Natural killer cell treated with Interleukin-12 subunit alpha and Interleukin-12 subunit beta and Interleukin-15 and Interleukin-18, amount 100 ng/mL, for 72 hours (primary cell): ENCODE measurements around the gene TLCD2. TPM values are rescaled to one million over a fixed set of nuclear protein-coding genes. Genes with fewer than 3 reads are reported as not detected.
"Not testable (repeated sequence)": the region's sequence is repeated elsewhere in the genome, so short reads cannot be mapped to it uniquely, and the experiment has no call there.

ENCODE experiments used
- ATAC-seq, 2 donors: fragments of 150-1000 bp; cut with Tn5 transposase in 1 of 2; sonication (Bioruptor Pico), chemical (Tn5 transposase) in 1 of 2; 2 replicates each; pipeline ENCODE4 v1.10.0; 2021
- DNase-seq: peaks from one replicate; pipeline ENCODE4 v3.0.0; 2022; ENCODE audit warnings: low spot score
- H3K27ac Mint-ChIP-seq, 2 donors: 1 replicate in 1 of 2; 2 replicates in 1 of 2; pipeline ENCODE4 v1.8.0; 2022; ENCODE audit warnings: mixed read lengths in 2 of 2, mild to moderate bottlenecking in 1 of 2, moderate library complexity in 1 of 2
- H3K27me3 Mint-ChIP-seq, 2 donors: 1 replicate in 1 of 2; 2 replicates in 1 of 2; pipeline ENCODE4 v1.8.0; 2022; ENCODE audit warnings: mixed read lengths in 2 of 2
- H3K36me3 Mint-ChIP-seq: one replicate; pipeline ENCODE4 v1.8.0; 2022; ENCODE audit warnings: mixed read lengths
- H3K4me1 Mint-ChIP-seq, 2 donors: 1 replicate in 1 of 2; 2 replicates in 1 of 2; pipeline ENCODE4 v1.8.0; 2022; ENCODE audit warnings: low read depth in 2 of 2, mixed read lengths in 2 of 2, mild to moderate bottlenecking in 1 of 2
- H3K4me3 Mint-ChIP-seq: one replicate; pipeline ENCODE4 v1.8.0; 2022; ENCODE audit warnings: mixed read lengths
- H3K9me3 Mint-ChIP-seq: 2 replicates; pipeline ENCODE4 v1.8.0; 2022; ENCODE audit warnings: mixed read lengths
- total RNA-seq, 2 donors: library from RNA; stranded (reverse); gene quantifications; one replicate each; pipeline ENCODE4 v1.2.3, GENCODE V29; 2022

TLCD2 gene
- total RNA-seq, 2 donors from 2014 or later: 0.17 to 0.78 TPM

DNA sequence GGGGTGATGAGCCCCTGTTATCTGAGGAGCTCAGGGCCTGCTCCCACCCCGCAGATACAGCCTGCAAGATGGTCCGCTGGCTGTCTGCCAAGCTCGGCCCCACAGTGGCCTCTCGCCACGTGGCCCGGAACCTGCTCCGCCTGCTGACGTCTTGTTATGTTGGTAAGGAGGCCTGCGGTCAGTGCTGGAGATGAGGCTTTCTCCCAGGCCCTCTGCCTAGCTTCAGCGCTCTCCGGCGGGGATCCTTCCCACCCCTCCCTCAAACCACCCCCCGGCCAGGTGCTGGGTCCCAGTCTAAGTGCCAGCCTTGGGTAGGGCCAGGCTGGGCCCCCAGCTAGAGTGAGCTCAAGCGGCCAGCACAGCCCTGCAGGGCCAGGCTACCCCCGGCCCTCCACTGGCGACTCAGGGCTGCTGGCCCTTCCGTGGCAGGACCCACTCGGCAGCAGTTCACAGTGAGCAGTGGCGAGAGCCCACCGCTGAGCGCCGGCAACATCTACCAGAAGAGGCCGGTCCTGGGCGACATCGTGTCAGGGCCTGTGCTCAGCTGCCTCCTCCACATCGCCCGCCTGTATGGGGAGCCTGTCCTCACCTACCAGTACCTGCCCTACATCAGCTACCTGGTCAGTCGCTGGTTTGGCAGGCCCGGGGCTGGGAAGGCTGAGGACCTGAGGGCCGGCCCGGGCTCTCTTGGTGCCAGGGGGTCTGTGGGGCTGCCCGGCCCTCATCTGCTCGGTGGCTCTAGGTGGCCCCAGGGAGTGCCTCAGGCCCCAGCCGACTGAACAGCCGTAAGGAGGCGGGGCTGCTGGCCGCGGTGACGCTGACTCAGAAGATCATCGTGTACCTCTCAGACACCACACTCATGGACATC, 20.4 kb upstream of the TLCD2 start:
- Mint-ChIP-seq H3K36me3 (no peaks in the 10 kb centered on the region), H3K27ac (no peak overlapping the region), H3K9me3 (no peaks in the 10 kb centered on the region), H3K4me3 (no peak overlapping the region), H3K27me3 (no peaks in the 10 kb centered on the region), H3K4me1 (peaks cover 16 to 21% of the 10 kb centered on the region in 2 donors)
- ATAC-seq: peak; percentile 24 to 37
- no peak for DNase-seq

DNA sequence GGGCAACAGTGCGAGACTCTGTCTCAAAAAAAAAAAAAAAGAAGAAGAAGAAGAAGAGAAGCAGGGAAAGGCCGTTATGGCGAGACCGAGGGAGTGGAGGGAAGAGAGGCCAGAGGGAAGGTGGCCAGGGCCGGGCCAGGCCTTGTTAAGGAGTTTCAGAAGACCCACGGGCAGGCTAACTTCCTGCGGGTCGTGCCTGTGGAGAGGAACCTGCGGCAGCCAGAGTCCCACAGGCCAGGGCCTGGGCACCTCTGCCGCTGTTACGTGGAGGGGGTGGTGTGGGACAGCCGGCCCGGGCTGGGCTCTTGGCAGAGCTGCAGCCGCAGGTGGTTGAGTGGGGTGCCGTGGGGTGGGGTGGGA, 19.8 kb upstream of the TLCD2 start:
- no peak for DNase-seq
- H3K27ac Mint-ChIP-seq: peak overlapping the region; percentile 50 to 68
- H3K4me1 Mint-ChIP-seq: peaks cover 19 to 24% of the 10 kb centered on the region in 2 donors
- peak in 1 of 2 donors; percentile 2 for ATAC-seq
- H3K9me3 Mint-ChIP-seq: no peaks in the 10 kb centered on the region
- no peaks in the 10 kb centered on the region for H3K36me3 Mint-ChIP-seq
- no peak overlapping the region for H3K4me3 Mint-ChIP-seq
- H3K27me3 Mint-ChIP-seq: no peaks in the 10 kb centered on the region

DNA sequence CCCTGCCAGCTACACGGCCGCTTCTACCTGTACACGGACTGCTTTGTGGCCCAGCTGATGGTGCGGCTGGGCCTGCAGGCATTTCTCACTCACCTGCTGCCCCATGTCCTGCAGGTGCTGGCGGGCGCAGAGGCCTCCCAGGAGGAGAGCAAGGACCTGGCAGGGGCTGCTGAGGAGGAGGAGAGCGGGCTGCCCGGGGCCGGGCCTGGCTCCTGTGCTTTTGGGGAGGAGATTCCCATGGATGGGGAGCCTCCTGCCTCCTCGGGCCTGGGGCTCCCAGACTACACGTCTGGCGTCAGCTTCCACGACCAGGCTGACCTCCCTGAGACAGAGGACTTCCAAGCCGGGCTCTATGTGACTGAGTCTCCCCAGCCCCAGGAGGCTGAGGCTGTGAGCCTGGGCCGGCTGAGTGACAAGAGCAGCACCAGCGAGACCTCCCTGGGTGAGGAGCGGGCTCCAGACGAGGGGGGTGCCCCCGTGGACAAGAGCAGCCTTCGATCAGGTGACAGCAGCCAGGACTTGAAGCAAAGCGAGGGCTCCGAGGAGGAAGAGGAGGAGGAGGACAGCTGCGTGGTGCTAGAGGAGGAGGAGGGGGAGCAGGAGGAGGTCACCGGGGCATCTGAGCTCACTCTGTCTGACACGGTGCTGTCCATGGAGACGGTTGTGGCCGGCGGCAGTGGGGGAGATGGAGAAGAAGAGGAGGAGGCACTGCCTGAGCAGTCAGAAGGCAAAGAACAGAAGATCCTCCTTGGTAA, 17.9 kb upstream of the TLCD2 start:
- DNase-seq: peak; percentile 57
- H3K9me3 Mint-ChIP-seq: no peaks in the 10 kb centered on the region
- H3K4me3 Mint-ChIP-seq: no peak overlapping the region
- no peaks in the 10 kb centered on the region for H3K27me3 Mint-ChIP-seq
- no peak overlapping the region for H3K27ac Mint-ChIP-seq
- peaks cover 21% of the 10 kb centered on the region in 2 donors for H3K4me1 Mint-ChIP-seq
- ATAC-seq: no peak
- no peaks in the 10 kb centered on the region for H3K36me3 Mint-ChIP-seq

DNA sequence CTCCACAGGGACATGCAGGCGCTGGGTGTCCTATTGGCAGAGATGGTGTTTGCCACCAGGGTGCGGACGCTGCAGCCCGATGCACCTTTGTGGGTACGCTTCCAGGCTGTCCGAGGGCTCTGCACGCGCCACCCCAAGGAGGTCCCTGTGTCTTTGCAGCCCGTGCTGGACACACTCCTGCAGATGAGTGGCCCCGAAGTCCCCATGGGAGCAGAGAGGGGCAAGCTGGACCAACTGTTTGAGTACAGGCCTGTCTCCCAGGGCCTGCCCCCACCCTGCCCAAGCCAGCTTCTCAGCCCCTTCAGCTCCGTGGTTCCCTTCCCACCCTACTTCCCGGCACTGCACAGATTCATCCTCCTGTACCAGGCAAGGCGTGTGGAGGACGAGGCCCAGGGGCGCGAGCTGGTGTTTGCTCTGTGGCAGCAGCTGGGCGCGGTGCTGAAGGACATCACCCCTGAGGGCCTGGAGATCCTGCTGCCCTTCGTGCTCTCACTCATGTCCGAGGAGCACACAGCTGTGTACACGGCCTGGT, 17.1 kb upstream of the TLCD2 start:
- H3K4me1 Mint-ChIP-seq: peaks cover 24 to 26% of the 10 kb centered on the region in 2 donors
- H3K9me3 Mint-ChIP-seq: no peaks in the 10 kb centered on the region
- no peaks in the 10 kb centered on the region for H3K27me3 Mint-ChIP-seq
- DNase-seq (peak; percentile 48), ATAC-seq (no peak)
- H3K36me3 Mint-ChIP-seq: no peaks in the 10 kb centered on the region
- no peak overlapping the region for H3K27ac Mint-ChIP-seq
- no peak overlapping the region for H3K4me3 Mint-ChIP-seq

DNA sequence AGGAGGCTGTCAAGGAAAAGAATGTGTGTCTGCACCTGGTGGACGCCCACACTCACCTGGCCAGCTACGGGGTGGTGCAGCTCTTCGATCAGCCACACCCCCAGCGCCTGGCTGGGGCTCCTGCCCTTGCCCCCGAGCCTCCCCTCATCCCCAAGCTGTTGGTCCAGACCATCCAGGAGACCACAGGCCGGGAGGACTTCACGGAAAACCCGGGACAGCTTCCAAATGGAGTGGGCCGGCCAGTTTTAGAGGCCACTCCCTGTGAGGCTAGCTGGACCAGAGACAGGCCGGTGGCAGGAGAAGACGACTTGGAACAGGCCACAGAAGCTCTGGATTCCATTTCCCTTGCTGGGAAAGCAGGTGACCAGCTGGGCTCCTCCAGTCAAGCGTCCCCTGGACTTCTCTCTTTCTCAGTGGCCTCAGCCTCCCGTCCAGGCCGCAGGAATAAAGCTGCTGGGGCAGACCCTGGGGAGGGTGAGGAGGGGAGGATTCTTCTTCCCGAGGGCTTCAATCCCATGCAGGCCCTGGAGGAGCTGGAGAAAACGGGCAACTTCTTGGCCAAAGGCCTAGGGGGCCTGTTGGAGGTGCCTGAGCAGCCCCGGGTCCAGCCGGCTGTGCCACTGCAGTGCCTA, 16.6 kb upstream of the TLCD2 start:
- Mint-ChIP-seq H3K4me3 (no peak overlapping the region), H3K27ac (no peak overlapping the region), H3K36me3 (no peaks in the 10 kb centered on the region)

DNA sequence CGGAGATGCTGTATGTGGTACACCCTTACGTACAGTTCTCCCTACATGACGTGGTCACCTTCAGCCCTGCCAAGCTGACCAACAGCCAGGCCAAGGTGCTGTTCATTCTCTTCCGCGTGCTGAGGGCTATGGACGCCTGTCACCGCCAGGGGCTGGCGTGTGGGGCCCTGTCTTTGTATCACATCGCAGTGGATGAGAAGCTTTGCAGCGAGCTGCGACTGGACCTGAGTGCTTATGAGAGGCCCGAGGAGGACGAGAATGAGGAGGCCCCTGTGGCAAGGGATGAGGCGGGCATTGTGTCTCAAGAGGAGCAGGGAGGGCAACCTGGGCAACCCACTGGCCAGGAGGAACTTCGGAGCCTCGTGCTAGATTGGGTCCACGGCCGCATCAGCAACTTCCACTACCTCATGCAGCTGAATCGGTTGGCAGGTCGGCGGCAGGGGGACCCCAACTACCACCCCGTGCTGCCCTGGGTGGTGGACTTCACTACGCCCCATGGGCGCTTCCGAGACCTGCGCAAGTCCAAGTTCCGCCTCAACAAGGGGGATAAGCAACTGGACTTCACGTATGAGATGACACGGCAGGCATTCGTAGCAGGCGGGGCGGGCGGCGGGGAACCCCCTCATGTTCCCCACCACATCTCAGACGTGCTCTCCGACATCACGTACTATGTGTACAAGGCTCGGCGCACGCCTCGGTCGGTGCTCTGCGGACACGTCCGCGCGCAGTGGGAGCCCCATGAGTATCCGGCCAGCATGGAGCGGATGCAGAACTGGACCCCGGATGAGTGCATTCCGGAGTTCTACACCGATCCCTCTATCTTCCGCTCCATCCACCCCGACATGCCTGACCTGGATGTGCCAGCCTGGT, 15.7 kb upstream of the TLCD2 start:
- H3K27ac Mint-ChIP-seq: peak overlapping the region; percentile 58 to 63

More for the DNA sequence above, 16.6 kb upstream of the TLCD2 start:
- DNase-seq: peak; percentile 55
- ATAC-seq: no peak
- no peaks in the 10 kb centered on the region for H3K9me3 Mint-ChIP-seq
- peaks cover 24 to 26% of the 10 kb centered on the region in 2 donors for H3K4me1 Mint-ChIP-seq
- no peaks in the 10 kb centered on the region for H3K27me3 Mint-ChIP-seq

DNA sequence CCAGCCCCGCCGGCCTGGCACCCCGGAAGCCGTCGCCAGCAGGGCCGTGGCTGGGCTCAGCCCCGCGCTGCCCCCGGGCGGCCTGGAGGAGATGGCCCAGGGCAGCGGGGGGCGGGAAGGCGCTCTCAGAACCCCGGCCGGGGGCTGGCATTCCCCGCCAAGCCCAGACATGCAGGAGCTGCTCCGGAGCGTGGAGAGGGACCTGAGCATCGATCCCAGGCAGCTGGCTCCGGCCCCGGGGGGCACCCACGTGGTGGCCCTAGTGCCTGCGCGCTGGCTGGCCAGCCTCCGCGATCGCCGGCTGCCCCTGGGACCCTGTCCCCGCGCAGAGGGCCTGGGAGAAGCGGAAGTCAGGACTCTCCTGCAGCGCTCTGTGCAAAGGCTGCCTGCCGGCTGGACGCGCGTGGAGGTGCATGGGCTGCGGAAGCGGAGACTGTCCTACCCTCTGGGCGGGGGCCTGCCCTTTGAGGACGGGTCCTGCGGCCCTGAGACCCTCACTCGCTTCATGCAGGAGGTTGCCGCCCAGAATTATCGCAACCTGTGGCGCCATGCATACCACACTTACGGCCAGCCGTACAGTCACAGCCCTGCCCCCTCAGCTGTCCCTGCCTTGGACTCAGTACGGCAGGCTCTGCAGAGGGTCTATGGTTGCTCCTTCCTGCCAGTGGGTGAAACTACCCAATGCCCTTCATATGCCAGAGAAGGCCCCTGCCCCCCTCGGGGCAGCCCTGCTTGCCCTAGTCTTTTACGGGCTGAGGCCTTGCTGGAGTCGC, 14.9 kb upstream of the TLCD2 start:
- H3K9me3 Mint-ChIP-seq: no peaks in the 10 kb centered on the region

More for the DNA sequence above, 15.7 kb upstream of the TLCD2 start:
- Mint-ChIP-seq H3K9me3 (no peaks in the 10 kb centered on the region), H3K27me3 (no peaks in the 10 kb centered on the region), H3K36me3 (no peaks in the 10 kb centered on the region), H3K4me3 (peak overlapping the region; percentile 73), H3K4me1 (peaks cover 25 to 28% of the 10 kb centered on the region in 2 donors)
- peak; percentile 62 for DNase-seq
- ATAC-seq: no peak

DNA sequence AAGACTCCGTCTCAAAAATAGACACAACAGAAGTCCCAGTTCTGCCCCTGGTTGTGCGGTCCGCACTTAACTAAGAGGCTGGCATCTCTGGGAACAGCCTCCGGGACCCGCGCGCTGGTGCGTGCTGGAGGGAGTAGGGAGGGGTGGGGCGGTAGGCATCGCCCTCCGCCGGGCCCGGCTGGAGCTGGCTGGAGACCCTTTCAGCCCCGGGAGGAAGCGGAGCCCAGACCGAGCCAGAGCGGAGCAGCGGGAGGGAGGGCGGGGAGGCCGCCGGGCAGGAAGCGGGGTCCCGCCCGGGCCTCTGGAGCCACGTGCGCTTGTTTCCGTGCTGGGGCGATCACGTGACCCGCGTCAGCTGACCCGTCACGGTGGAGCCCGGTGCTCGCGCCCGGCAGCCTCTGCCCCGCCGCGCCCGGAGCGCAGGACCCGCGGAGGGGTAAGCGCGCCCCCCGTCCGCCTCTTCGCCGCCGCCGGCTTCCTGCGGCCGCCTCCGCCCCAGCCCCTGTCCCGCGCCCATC, 14.2 kb upstream of the TLCD2 start, which contains the start of gene WDR81:
TSS of gene WDR81 (plus strand) at position 354 of the 518 bp plus-strand sequence. CDS start 256 bp downstream, outside the sequence.
- peaks cover 22 to 28% of the 10 kb centered on the region in 2 donors for H3K4me1 Mint-ChIP-seq
- peak; percentile 90 for DNase-seq
- H3K4me3 Mint-ChIP-seq: peak within 1 kb of the TSS; percentile 80
- H3K27ac Mint-ChIP-seq: peak within 1 kb of the TSS; percentile 89 to 94
- peak; percentile 86 to 90 for ATAC-seq
- H3K27me3 Mint-ChIP-seq: no peaks in the 10 kb centered on the region
- H3K36me3 Mint-ChIP-seq: no peaks in the 10 kb centered on the region
- H3K9me3 Mint-ChIP-seq: no peaks in the 10 kb centered on the region

More for the DNA sequence above, 14.9 kb upstream of the TLCD2 start:
- peaks cover 27 to 32% of the 10 kb centered on the region in 2 donors for H3K4me1 Mint-ChIP-seq
- H3K36me3 Mint-ChIP-seq: no peaks in the 10 kb centered on the region
- no peaks in the 10 kb centered on the region for H3K27me3 Mint-ChIP-seq
- H3K27ac Mint-ChIP-seq: peak overlapping the region; percentile 58 to 63
- peak; percentile 55 for DNase-seq
- peak; percentile 76 to 85 for ATAC-seq
- peak overlapping the region; percentile 73 for H3K4me3 Mint-ChIP-seq

DNA sequence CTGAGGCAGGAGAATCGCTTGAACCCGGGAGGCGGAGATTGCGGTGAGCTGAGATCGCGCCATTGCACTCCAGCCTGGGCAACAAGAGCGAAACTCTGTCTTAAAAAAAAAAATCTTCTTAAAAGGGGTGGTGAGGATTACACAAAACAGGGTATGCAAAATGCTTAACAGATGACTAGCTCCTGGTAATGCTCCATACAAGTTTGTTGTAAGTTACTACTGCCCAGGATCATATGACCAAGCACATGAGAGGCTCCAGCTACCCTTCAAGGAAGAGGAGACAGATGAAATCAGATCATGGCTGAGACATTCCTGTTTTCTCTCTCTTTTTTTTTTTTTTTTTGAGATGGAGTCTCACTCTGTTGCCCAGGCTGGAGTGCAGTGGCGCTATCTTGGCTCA, 11.8 kb upstream of the TLCD2 start:
- Mint-ChIP-seq H3K27ac (peak overlapping the region; percentile 89 to 94), H3K4me1 (peaks cover 26 to 33% of the 10 kb centered on the region in 2 donors)
- DNase-seq: peak; percentile 13
- not testable (repeated sequence) for ATAC-seq, H3K27me3 Mint-ChIP-seq, H3K9me3 Mint-ChIP-seq, H3K36me3 Mint-ChIP-seq, H3K4me3 Mint-ChIP-seq

DNA sequence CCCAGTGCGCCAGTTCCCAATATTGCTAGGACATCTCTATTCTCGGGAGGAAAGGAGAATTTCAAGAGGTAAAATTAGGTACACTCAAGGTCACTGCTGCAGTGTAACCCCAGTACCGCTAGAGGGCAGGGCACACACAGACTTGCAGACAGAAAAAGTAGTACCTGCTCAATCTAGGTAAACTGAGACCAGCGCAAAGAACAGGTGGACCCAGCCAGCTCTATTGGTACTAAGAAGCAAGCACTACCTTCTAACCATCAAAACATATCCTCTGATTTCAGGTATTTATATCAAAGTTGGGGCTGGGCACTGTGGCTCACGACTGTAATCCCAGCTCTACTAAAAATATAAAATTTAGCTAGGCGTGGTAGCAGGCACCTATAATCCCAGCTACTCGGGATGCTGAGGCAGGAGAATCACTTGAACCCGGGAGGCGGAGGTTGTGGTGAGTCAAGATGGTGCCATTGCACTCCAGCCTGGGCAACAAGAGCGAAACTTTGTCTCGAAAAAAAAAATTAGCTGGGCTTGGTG, 10.7 kb upstream of the TLCD2 start:
- no peak overlapping the region for H3K4me3 Mint-ChIP-seq
- no peaks in the 10 kb centered on the region for H3K27me3 Mint-ChIP-seq
- DNase-seq (peak; percentile 77), ATAC-seq (no peak)
- no peaks in the 10 kb centered on the region for H3K9me3 Mint-ChIP-seq
- peak overlapping the region in 1 of 2 donors; percentile 54 for H3K27ac Mint-ChIP-seq
- H3K4me1 Mint-ChIP-seq: peaks cover 28 to 41% of the 10 kb centered on the region in 2 donors
- H3K36me3 Mint-ChIP-seq: no peaks in the 10 kb centered on the region

DNA sequence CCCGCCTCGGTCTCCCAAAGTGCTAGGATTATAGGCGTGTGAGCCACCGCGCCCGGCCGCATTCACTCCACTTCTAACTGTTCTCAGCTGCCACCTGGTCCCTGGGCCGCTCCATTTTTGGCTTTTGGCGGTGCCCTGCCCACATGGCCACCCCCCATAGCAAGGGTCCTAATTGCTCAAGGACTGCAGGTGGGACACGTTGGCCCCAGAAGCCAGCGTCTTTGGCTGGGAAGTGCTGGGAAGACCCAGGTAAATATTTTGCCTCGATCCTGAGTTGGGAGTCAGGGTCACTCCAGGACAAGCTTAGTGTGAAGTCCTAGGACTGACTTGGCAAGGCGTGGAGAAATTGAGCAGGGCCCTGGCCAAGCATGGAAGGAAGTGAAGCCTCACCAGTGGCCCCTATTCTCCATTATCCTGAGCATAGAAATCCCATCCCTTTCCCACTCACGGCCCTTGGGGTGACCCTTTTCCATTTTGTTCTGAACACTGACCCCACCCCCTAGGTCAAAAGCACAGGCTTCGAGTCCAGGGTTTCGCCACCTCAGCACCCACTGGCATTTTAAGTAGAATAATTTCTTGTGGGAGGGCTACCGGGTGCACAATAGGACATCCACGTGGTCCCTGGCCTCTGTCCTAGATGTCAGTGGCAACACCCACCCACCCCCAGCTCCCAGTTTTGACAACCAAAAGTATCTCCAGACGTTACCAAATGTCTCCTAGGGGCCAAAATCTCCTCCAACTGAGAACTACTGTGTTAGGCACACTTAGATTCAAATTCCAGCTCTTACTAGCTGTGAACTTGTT, 8.4 kb upstream of the TLCD2 start:
- Mint-ChIP-seq H3K4me3 (peak overlapping the region; percentile 97), H3K9me3 (no peaks in the 10 kb centered on the region), H3K4me1 (peaks cover 33 to 35% of the 10 kb centered on the region in 2 donors), H3K36me3 (no peaks in the 10 kb centered on the region), H3K27ac (peak overlapping the region; percentile 100), H3K27me3 (no peaks in the 10 kb centered on the region)
- DNase-seq (peak; percentile 58), ATAC-seq (no peak)
